Ishikawa (cell line): ENCODE data around the gene ELOVL4.

Source experiments
- CREB1 ChIP-seq: IDR thresholded peaks from 2 replicates; pipeline ENCODE4 v1.6.1; 2012; ENCODE audit warnings: low read depth
- NFIC ChIP-seq: IDR thresholded peaks from 2 replicates; pipeline ENCODE4 v1.6.1; 2012
- TAF1 ChIP-seq: IDR thresholded peaks from 2 replicates; pipeline ENCODE4 v1.6.1; 2012; ENCODE audit warnings: low read depth, mild to moderate bottlenecking

- TF ChIP-seq TAF1 (no peak), NFIC (no peak), CREB1 (no peak)
Measured at GRCh38 chr6:79923270-79923669, 24.1 kb downstream of the ELOVL4 start.
